ENCODE data around the gene TTLL9.

Gene TTLL9

GRCh38 chr20:31835977-31836852 lies 34.2 kb upstream of the TTLL9 start:
- peak; percentile 76 for FAIRE-seq

DNA sequence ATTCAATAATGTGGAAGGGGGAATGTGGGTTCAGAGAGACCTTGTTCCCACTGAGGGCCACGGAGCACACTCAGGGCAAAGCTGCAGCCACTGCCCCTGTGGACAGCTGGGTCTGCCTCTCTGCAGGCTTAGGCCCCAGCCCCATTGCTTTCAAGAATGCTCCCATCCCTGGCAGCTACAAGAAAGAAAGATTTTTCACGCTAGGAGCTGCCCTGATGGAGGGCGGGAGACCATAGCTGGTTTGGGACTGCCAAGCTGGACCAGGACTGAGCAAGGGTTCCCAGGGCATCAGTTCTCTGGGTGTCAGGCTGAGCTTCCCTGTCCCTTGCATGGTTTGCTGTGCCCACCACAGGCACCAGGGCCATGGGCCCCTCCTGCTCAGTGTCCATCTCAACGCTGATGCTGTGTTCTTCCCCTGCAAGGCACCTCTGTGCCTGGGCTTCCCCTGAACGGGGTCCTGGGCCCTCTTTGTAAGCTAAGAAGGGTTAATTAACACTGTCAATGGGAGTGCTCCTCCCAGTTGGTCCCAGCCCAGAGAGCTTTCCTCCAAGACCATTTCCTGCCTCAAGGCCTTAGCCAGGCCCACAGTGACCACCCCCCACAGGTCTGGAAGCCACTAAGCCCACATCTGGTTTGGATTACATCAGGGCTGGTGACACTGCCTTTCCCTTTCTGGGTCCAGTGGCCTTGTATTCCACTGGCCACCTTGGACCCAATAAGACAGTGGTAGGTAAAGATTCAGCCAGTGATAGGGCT lies 33.4 kb upstream of the TTLL9 start:
- DNase-seq (ENCODE audit: insufficient read length, low spot score): no peak
- no peak for FAIRE-seq

More at GRCh38 chr20:31835977-31836852, 34.2 kb upstream of the TTLL9 start:
- DNase-seq (ENCODE audit: insufficient read length, low spot score): peak; percentile 54

DNA sequence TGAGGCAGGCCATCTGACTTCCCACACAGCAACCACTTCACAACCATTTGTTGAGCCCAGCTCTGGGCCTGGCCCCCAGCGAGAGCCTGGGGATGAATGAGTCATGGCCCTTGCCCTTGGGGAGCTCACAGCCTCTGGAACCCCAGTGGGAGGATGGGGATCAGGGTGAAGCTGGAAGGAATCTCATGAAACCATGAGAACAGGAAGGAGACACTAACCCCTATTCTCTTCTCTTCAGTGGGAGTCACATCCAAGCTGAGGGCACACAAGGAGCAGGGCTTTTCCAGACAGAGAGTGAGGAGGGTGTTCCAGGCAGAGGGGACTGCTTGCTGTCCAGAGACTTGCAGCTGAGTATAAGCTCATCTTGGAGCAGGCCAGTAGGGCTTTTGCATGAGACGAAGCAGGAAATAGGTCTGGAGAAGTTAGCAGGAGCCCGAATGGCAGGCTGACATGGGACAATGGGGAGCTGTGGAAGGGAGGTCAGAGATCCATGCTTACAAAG lies 32.5 kb upstream of the TTLL9 start:
- FAIRE-seq (no peak), DNase-seq (ENCODE audit: insufficient read length, low spot score) (no peak)

DNA sequence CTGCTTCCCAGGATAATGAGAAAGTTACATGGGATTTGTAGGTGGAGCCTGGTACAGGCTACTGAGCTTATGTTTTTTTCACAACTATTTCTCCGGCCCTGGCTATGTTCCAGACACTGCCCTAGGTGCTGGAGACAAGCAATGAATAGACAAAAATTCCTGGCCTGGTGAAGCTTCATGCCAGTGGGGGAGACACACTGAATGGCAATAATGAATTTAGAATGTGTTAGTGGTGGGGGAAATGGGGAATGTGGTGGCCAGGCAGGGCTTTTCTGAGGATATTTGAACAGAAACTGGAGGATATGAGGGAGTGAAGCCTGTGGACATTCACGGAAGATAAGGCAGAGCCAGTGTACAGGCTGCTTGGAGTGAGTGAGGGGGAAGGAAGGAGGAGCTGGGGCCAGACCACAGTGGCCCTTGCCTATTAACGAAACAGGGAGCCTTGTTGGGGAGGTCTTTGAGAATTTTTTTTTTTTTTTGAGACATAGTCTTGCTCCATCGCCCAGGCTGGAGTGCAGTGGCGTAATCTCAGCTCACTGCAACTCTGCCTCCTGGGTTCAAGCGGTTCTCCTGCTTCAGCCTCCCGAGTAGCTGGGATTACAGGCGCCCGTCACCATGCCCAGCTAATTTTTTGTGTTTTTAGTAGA lies 31.7 kb upstream of the TTLL9 start:
- DNase-seq (ENCODE audit: insufficient read length, low spot score) (no peak), FAIRE-seq (no peak)

GRCh38 chr20:31839782-31840487 lies 30.5 kb upstream of the TTLL9 start:
- no peak for FAIRE-seq
- no peak for DNase-seq (ENCODE audit: insufficient read length, low spot score)

DNA sequence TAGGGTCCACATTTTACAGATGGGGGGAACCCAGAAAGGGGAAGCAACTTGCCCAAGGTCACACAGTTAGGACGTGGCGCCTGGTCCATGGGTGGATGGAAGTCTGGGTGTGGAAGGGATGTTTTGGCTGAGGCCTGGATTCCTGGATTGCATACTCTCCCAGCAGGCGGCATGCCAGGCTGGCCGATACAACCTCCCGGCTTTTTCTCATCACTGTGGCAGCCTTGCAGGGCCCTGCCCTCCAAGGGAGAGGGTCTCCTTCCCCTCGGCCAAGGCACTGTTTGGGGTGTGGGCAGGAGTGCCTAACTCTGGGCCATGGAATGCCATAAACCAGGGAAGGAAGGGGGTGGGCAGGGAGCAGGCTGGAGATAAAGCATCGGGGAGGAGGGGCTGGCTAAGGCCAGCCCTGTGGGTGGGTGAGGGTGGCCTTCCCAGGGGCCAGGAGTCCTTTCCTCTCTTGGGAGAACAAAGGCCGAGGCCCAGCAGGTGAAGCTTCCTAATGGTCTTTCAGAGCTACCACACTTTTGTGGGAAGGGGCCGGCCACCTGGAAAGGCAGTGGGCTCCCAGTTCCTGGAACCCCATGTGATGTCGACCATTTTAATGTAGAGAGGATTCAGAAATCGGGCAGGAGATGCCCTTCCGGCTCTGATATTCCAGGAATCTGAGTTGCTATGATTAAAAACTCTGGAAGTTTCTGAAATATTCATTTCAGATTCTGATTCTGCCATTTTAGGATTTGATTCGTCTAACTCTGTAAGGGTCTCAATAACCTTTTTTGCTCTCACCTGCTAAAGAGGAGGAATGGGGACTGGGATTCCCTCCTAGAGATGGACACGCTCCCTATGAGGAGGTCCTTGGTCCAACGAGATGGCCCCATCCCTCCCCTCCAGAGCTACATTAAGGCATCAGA lies 29.3 kb upstream of the TTLL9 start:
- DNase-seq (ENCODE audit: insufficient read length, low spot score): no peak
- FAIRE-seq: no peak

DNA sequence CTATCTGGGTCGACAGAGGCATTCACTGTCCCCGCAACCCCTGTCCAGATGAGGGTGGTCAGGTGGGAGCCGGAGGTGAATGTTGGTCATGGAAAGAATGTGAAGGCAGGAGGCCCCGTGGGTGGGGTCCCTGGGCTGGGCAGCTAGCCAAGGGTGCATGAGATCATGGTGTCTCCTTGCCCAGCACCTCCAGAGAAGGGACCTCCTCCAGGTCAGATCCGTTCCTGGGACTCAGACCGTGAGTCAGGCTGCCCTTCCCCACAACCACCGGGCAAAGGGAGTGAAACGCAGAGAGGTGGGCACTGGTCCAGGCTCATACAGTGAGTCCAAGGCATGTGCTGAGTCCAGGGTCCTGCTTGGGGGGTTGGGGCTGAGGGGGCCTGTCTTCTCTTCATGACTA lies 28.5 kb upstream of the TTLL9 start:
- FAIRE-seq (no peak), DNase-seq (ENCODE audit: insufficient read length, low spot score) (no peak)

DNA sequence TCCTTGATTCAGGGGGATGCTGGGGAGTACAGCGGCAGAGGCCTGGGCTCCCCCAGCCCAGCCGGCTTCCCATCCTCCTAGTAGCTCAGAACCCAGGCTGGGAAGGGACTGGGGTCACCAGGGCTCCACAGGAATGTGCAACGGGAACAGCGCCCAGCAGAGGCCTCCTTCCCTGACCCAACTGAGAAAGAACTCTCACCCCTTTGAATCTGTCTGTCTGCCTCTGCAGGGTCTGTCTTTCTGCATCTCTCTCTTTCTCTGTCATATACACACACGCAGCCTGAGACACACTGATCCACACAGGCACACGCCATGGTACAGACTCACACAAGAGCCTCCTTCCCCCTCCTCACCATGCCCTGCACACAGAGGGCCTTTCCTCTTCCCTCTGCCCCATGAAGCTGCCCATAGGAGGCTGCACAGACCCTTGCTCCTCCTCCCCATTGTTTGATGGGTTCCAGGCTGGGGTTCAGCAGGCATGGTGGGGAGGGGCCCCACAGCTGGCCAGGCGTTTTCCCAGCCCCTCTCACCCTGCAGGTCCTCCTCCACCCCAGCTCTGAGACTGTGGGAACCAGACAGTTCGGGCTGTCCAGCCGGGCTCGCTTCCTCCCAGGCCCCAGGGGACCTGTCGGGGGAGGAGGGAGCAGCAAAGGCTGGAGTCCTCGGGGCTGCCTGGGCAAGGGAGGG lies 27.8 kb upstream of the TTLL9 start:
- DNase-seq (ENCODE audit: insufficient read length, low spot score) (no peak), FAIRE-seq (no peak)

DNA sequence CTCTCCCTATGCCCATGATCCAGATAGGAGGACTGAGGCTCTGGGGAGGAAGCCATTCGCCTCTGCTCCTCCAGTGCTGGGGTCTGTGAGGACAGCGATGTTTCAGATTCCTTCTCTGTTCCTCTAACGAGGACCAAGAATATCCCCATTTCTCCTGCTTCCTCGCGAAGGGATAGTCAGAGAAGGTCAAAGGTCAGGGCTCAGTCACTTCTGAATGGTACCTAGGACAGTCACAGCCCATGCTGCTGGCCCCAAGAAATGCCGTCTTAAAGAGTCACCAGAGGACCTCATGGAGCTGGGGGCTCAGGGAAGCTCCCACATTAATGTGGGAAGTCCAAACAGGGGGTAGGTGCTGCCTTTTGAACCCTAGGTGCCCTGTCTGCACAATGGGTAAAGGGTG lies 27.1 kb upstream of the TTLL9 start:
- DNase-seq (ENCODE audit: insufficient read length, low spot score) (no peak), FAIRE-seq (no peak)

GRCh38 chr20:31843881-31844280 lies 26.6 kb upstream of the TTLL9 start:
- FAIRE-seq: no peak
- DNase-seq (ENCODE audit: insufficient read length, low spot score): no peak

DNA sequence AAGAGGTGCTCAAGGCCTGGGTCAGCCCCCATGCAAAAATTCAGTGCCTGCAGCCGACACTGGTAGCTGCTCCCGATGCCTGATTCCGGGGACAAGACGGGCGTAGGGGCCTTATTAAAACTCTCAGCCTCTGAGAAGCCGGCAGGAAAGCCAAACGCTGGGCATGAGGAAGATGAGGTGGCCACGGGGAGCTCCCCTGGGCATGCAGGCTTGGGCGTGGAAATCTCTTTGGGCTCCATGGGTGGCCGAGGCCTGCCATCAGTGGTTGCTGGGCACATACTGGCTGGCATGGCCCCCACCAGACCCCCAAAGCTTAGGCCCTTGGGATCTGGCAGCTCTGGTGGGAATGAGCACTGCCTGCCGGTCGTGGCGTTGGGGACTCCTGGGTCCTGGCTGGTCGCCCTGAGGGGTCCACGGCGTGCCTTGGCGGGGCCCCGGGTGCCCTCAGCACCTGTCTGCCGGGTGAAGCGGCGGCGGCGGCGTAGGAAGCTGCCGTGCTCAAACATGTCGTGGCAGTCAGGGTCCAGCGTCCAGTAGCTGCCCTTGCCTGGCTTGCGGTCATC lies 25.6 kb upstream of the TTLL9 start:
- no peak for FAIRE-seq

GRCh38 chr20:31845300-31845863 lies 25.1 kb upstream of the TTLL9 start, which contains the start of gene FOXS1:
FOXS1 (minus strand) TSS chr20:31845604; CDS start chr20:31845542, 62 bp downstream.
- DNase-seq (ENCODE audit: insufficient read length, low spot score): no peak
- no peak for FAIRE-seq

More for the DNA sequence above, 25.6 kb upstream of the TTLL9 start:
- no peak for DNase-seq (ENCODE audit: insufficient read length, low spot score)

GRCh38 chr20:31846793-31847138 lies 23.7 kb upstream of the TTLL9 start:
- no peak for FAIRE-seq
- no peak for DNase-seq (ENCODE audit: insufficient read length, low spot score)

GRCh38 chr20:31848088-31848999 lies 22.1 kb upstream of the TTLL9 start:
- no peak for FAIRE-seq
- no peak for DNase-seq (ENCODE audit: insufficient read length, low spot score)

DNA sequence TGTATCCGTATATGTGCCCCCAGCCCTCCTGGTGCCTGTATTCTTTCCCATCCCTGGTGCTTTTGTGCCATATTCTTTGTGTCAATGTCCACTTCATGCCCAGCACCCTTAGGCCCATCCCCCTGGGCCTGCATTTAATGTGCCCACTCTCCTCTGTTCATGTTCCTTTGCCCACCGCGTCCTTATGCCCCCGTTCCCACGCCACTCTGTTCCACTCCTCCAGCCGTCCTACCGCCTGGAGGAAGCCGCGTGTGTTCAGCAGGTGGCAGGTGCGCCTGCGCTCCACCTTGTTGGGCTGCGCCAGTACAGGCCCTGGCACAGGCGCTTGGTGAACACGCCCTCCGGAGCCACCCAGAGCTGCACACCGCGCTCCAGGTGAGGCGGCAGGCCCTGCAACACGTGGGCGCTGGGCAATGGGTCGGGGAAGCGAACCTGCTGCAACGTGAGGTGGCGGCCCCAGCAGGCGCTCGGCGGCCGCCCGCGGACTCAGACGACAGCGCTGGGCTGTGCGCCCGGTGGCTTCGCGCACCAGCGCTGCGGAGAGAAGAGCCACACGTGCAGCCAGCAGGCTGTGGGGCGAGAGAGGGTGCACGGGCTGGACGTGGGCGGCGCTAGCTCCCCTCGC lies 21.0 kb upstream of the TTLL9 start:
- FAIRE-seq (no peak), DNase-seq (ENCODE audit: insufficient read length, low spot score) (no peak)

GRCh38 chr20:31851240-31851955 lies 19.0 kb upstream of the TTLL9 start:
- FAIRE-seq (no peak), DNase-seq (ENCODE audit: insufficient read length, low spot score) (no peak)
